Measurements from ENCODE around the gene KANK4.

Gene KANK4

DNA sequence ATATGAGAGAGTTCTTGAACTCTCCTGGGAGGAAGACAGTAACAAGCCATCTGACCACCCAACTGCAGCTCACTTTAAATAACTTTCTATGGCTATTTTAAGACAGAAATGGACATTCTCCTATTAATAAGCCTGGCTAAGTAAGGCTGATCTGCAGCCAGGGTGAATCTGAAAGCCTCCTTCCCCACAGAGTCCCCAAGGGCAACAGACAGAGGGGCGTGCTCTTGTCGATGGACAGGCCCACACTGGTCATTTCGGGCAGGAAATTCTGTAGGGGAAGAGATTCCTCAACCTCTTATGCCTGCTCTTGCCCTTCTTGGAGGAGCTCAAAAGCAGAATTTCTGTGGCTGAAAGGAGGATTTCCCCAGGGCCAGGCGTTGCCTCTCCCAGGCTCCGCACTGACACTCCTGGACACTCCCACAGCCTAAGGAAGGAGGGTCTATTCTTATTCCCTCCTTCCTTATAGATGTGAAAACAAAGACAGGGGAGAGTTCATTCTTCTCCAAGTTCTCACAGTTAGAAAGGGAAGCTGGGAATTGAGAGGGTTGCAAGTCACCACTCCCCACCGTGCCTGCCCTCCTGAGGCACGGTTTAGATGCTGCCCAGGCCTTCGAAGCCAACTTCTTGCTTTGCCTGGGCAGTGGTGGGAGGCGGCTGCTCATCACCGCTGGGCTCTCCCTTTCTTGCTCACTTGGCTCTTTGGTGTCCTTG, 17.9 kb upstream of the KANK4 start:
- no peak for DNase-seq (ENCODE audit: low read depth, low spot score)

DNA sequence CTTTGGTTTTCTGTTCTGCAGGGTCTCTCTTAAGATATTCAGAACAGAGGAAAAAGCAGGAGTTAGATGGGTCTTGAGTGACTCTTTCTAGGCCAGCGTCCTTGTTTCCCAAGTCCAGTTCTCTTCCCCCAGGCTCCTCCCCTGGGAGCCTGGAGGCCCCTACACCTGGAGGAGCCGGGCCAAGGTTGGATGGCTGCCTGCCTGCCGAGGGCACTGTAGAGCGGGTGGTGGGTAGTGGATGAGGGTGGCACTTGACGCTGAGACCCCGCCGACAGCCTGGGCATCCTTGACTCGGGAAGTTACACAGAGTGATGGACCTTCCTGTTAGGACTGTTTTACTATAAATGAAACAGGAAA, 17.4 kb upstream of the KANK4 start:
- DNase-seq (ENCODE audit: low read depth, low spot score) = no peak

DNA sequence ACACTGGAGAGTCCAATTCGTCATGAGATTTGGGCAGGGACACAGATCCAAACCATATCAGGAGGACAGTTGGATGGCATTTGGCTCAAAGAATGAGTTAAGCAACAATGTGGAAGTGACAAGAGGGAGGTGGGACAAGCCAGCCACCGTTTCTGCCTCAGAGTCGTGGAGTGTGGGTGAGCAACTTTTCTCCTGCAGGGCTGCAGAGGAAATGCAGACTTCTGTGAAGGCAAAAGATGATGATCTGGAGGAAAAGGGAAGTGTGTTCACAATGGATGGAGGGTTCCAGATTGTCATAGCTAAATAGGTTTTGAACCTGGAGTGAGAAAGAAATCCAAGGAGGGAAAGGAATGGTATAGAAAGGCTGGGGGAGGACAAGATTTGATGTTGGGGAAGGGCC, 16.4 kb upstream of the KANK4 start:
- DNase-seq (ENCODE audit: low read depth, low spot score) = no peak

DNA sequence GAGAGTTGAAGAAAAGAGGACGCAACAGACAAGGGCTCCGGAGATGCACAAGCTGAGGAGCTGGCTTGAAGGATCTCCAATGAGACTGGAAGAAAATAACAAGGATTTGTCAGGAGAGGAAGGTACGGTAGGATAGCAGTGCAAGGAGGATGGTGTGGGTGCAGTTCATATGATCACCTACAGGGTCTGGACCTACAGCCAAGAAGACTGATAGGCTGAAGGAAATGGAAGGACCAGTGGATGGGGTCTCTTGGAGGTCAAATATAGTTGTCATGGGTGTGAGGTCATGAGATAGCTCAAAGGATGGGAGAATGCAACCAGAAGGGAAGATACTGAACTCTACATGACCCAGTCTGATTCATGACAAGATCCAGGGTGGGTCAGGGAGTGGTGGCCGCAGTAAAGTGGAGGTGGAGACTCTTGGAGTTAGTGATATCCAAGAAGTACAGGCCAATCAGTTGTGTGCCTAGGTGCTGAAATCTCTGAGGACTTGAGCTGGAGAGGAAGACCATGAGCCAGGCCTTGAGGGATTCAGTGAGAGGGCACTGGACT, 15.3 kb upstream of the KANK4 start:
- DNase-seq (ENCODE audit: low read depth, low spot score) = no peak

DNA sequence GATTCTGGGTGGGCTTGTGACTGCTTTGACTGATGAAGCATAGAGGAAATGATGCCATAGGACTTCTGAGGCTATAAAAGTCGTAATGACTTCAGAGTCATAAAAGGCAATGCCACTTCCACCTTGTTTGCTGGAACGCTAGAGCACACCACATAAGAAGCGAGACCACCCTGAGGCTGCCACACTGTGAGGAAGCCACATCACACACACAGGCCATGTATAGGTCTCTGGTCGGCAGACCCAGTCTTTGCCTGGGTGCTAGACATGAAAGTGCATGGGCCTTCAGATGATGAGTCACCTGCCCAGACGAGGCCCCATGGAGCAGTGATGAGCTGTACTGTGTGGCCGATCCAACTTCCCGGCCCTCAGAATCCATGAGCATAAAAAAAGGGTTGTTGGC, 14.2 kb upstream of the KANK4 start:
- DNase-seq (ENCODE audit: low read depth, low spot score) = no peak

DNA sequence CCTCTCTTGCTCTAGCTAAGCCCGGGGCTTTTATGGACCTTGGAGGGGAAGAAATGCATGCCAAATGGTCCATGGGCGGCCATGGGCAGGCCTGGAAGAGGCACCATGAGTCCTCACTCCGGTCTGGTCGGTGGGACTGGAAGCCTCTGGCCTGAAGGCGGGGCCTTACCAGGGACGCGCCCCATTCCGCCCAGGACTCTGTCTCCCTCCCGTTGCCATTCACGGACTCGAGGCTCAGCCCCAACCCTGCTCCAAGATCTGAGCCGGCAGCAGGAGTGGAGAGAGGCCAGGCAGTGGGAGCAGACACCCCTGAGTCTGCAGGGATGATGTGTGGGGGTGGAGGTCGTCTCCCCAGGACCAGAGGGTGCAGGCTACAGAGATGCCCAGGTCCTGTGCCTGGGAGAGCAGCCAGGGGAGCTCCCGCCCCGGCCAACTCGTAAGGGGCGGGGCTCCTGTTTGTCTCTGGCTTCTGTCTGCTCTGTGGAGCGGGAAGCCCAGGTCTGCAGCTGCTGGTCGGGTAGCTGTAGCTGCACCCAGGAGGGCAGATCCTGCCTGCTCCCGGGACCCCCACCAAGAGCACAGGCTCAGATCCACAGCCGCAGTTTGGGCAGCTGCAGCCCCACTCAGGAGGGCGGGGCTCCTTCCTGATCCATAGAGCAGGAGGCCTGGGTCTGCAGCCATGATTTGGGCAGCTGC, 8.3 kb upstream of the KANK4 start:
- DNase-seq (ENCODE audit: low read depth, low spot score) = no peak

DNA sequence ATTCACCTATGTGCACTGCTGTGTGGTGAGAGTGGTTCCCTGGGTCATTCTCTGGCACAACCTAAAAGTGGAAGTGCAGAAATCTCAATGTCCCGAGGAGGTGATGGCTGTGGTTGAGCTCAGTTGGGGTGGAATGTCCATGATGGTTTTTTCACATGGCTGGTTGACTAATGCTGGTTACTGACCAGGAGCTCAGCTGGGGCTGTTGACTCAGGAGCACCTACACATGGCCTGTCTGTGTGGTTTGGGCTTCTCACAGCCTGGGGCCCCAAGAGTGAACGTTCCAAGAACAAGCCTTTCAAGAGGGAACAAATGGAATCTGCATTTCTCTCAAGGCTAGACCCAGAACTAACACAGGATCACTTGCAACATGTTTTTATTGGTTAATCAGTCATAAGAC, 6.4 kb upstream of the KANK4 start:
- peak; percentile 32 for DNase-seq (ENCODE audit: low read depth, low spot score)

DNA sequence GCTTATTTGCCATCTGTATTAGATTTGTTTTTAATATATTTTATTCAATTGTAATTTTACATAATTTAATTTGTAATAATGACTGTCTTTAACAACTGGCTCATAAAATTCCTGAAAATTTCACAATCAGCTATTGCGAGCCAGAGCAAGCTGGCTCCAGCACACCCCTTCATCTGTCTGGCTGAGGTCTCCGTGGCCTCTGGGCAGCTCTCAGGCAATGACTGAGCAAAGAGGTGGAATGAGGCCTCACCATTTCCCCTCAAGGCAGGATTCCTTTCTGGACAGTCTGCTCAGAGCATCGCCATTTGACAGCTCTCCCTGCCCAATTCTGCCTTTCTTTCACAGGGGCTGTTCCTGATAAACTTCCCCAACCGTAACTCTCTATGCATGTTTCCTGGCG, 5.8 kb upstream of the KANK4 start:
- no peak for DNase-seq (ENCODE audit: low read depth, low spot score)

DNA sequence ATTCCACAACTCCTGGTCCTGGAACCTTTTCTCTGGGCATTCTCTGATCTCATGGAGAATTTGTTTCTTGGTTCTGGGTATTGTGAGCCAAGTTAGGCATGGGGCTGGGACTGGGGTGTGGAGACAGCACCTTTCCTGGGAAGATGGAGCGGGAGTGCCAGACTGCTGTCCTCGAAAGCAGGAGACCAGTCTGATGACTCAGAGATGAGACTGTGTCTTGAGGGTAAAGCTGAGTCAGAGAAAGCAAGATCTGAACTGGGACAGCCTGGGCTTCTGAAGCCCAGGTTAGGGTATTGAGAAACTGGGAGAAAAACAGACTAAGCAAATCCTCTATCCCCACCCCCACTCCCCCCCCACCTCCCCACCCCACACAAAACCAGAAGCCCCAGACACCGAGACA, 2.2 kb upstream of the KANK4 start:
- no peak for DNase-seq (ENCODE audit: low read depth, low spot score)

DNA sequence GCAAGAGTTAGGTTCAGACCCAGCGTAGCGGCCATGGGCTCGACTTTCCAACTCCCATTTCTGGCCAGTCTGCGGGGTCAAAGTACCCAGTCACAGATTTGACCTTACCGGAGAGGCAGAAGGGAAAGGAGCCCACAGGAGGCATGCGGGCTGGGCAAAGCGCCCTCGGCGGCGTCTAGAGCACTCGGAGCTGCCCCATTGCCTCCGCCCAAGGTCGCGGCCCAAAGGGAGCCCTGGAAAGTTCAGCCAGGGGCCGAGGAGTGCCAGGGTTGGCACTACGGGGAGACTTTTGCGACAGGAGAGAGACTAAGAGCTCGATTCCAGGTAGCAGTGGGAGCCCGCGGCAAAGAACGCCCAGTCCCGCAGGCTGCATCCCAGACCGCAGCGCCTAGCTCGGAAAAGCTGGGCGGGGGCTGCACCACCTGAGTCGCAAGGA, 896 bp downstream of the KANK4 start:
- DNase-seq (ENCODE audit: low read depth, low spot score) = no peak

DNA sequence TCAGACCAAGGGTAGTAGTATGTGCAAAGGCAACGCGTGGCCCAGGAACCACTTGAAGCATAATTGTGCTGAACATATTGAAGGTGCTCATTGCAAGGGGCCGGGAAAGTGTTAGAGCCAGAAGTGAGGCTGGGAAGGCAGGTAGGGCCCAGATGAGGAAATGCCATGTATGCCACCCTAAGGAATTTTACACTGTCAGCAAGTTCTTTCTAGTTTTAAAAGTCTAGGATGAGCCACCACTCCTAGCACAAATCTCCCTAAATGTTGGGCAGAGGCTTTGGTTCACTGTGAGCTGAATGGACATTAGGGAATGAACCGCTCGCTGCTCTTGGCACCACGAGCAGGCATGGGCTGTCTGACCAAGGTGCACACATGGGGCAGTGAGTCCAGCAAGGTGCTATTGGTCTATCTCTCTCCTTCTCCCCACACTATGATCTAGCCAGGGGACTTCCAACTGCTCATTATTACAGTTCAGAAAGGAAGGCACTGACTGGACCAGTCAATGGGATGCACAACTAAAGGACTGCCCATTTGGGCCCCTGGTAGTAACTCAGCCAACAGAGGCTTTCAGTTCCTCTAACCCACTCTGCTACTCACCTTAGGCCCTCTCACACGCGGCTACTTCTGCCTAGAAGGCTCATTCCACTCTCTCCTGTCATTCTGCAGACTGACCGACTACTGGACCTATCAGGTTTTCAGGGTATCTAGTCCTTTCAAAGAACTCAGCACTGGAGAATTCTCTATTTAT, 2.0 kb downstream of the KANK4 start:
- no peak for DNase-seq (ENCODE audit: low read depth, low spot score)

DNA sequence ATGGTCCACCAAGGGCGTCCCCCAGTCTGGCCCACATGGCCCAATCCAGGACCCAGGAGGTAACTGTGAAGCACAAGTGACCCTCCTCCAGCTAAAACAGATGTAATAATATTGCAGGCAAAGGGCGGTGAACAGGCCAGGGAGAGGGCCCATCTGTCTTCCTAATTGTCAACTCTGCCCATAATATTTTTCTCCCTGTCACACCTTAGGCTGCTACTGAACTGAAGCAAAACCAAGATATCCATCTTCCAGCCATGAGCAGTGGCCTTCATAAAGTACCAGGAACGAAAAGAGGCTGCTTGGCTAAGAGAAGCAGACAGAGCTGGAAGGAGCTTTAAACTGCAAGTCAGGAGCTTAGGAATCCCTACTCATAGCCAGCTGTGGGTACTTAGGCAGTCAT, 3.1 kb downstream of the KANK4 start:
- no peak for DNase-seq (ENCODE audit: low read depth, low spot score)

DNA sequence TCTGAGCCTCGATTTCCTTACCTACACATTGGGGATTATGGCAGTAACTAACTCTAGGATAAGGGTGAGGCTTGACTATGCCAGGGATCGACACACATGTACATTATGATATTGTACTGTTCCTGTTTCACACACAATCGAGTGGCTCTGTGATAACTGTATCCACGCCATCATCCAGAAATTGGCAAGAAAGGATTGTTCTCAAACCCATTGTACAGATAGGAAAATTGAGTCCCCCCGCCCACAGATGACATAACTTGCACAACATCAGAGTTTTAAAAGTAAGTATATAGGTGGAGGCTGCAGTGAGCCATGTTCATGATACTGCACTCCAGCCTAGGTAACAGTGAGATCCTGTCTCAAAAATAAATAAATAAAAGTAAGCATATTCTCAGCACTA, 3.8 kb downstream of the KANK4 start:
- no peak for DNase-seq (ENCODE audit: low read depth, low spot score)

DNA sequence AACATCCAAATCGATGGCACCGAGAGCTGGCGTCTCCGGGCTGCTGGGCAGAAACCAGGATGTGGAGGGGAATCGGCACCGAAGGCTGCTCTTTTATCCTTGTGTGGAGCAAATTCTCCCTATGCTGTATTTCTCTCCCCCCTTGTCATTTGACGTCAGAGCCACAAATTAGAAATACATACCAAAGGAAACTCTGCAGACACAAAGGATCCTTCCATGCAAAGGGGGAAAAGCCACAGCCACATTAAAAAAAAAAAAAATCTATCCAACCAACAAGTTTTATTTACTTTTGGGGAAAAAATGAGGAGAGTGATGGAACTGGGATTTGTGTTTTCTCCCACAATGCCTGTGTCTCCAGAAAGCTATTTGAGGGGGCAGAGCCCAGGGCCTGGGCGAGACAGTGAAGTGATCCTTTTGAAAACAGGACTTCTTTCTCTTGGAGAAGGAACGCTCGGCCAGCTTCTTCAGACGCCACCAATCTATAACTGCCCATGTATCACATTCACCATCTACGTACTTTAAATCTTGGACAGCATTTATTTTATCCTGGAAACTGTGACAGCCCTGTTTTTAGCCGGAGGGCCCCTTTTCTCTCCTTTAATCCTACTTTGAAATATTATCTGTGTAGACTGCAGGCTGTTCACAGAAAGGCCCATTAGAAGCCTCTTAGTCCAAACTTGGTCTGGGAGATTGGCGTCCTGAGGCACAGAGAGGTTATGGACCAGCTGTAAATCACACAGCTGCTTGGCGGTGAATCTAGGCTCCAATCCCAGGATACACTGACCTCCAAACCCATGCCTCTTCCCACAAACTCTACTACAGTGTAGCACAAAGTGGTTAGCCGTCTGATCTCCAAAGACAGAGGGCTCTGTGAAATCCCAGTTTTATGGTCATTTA, 4.5 kb downstream of the KANK4 start:
- DNase-seq (ENCODE audit: low read depth, low spot score) = no peak

DNA sequence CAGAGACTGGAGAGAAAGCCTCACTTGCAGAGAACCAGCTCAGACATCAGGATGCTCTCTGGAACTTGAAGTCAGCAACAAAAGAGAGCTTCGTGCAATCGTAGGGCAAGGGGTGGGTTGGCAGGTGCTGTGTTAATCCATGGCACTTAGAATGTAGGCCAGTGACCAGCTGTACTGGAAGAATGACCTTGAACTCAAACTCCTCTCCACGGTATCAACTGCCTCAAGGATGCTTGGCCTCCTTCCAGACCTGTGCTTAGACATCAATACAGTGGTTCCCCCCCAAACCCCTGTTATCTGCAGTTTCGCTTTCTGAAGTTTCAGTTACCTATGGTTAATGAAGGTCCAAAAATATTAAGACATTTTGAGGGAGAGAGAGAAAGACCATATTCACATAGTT, 6.5 kb downstream of the KANK4 start:
- no peak for DNase-seq (ENCODE audit: low read depth, low spot score)

DNA sequence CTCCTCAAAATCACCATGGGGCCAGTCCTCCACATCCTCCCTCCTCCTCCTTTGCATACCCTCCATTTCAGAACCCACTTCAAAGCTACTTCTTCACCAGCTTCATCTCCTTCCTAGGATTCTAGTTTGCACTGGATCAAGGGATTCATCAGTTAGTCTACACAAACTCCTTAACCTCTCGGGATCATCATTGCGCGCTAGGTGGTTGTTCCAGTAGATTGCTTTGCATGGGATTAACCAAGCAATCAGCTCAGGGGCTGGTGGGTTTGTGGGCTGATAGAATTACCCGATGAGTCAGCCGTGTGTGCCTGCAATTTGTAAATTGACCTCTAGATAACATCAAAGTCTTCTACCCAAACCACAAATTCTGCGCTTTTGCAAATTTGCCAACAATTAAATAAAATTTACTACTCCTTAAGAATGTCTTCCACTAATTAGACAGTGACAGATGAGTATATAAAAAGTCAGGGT, 7.7 kb downstream of the KANK4 start:
- DNase-seq (ENCODE audit: low read depth, low spot score) = no peak

DNA sequence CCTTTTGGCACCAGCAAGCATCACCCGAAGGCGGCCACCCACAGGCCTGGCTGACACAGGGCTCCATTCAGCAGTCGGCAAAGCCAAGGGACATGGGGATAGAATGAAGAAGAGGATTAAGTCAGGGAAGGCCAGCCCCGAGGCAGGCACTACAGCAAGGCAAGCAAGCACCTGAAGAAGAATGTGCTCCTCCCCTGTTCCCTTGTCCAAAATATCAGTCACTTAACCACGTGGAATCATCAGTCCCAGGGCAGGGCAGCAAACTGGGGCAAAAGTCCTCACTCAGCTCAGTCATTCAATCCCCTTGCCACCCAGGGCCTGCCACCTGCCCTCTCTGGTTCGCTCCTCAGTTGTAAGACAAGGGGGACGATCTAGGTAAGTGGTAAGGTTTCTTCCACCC, 9.3 kb downstream of the KANK4 start:
- DNase-seq (ENCODE audit: low read depth, low spot score) = no peak

DNA sequence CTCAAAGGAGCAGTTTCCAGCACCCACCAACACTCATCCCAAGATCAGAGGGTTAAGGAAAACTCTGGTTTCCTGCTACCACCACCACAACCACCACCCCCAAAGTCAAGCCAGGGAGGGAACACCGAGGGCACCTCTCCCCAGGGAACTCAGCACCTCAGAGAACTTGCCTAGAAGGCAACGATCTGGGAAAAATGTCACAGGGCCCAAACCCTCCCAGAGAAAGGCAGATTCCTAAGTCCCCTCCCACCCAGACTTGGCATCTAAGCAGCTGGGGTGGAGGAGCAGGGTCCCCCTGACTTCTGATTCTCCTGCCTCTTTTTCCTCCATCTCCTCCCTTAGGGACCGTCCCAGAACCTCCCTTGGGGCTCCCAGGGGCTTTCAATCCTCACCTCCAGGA, 10.6 kb downstream of the KANK4 start:
- DNase-seq (ENCODE audit: low read depth, low spot score) = no peak

DNA sequence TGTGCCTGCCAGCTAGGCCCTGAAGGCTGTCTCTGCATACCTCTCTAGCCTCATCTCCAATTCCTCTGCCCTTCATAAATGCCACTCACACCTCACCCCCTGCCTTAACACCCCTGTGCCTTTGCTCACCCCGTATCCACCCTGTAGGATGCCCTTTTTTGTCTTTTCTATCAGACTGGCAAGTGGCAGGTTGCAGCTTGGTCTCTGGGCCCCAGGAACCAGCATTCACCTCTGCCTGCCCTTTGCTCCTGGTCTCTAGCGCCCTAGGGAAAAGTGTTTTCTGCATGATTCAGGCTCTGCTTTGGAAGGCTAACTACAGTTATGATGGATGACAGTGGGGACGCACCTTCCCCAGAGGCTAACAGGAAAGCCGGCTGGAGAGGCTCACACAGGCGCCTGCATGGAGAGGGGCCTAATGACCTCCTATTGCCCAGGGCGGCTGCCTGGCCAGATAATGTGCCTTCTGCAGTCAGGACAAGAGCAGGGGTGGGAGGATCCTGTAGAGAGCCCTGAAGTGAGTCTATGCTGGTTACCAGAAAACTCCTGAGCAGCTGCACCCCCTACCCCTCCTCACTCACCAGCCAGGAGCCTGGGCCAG, 11.2 kb downstream of the KANK4 start:
- DNase-seq (ENCODE audit: low read depth, low spot score) = no peak

DNA sequence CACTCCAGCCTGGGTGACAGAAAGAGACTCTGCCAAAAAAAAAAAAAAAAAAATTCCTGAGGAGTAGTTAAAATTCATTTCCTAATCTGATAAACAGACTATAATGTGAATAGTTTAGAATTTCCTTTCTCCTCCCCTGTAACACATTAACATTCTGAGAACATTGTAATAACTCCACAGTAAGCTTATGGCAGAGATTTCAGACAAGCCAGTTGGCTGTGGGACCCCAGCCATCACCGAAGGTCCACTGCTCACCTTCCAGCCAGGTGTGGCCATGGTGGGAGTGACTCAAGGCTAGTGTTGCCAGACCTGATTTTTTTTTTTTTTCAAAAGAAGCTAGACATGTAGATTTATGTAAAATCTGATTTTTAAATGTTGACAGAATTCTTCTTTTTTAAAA, 11.8 kb downstream of the KANK4 start:
- DNase-seq (ENCODE audit: low read depth, low spot score) = no peak

DNA sequence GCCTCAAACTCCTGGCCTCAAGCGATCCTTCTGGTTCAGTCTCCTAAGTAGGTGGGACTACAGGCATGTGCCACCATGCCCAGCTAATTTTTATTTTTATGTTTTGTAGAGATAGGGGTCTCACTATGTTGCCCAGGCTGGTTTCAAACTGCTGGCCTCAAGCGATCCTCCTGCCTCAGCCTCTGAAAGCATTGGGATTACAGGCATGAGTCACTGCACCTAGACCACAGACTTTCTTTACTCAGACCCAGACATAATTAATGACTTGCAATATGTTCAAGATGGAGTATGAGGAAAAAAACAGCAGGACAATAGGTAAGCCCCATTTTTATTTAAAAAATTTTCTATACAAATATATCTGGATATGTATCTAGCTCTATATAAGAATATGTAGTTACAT, 13.2 kb downstream of the KANK4 start:
- no peak for DNase-seq (ENCODE audit: low read depth, low spot score)

All from smooth muscle cell of the brain vasculature (primary cell).